HG03060 (cell line): ENCODE data around the gene HINT2.

Source experiments
- ATAC-seq: cut with Tn5 transposase; IDR thresholded peaks from one replicate; pipeline ENCODE4 v1.9.1; 2021; ENCODE audit warnings: low read depth, moderate number of reproducible peaks; ENCODE audit not compliant: unreplicated experiment

The HINT2 gene

DNA sequence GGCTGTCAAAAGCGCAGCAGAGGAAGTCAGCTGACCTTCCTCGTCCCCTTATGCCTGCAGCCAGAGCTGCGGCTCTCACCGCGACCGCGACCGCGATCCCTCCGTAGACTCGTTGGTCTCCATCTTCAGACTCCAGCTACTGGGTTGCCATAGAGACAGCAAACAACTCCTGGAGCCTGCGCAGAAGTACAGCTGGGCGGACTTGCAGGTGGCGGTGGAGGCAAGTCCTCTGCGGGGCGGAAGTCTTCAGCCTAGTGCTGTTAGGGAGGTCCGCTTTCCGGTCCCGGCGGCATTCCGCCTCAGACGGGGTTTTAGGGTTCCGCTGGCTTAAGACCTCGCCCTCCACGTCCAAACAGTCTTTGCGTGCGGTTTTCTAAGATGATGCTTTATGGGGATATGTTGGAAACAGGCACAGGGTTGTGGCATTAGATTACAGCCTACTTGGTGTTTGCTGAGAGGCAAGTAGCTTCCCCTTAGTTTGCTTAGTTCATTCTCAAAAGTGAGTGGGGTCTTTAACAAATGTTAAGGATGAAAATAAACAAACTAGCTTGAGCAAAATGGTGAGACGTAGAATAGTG, 2.7 kb downstream of the HINT2 start, which contains the start of gene SPAG8:
Gene SPAG8 (minus strand): TSS at position 238 of the 578 bp plus-strand sequence. CDS start 115 bp downstream, at position 123.
- peak; percentile 33 for ATAC-seq

DNA sequence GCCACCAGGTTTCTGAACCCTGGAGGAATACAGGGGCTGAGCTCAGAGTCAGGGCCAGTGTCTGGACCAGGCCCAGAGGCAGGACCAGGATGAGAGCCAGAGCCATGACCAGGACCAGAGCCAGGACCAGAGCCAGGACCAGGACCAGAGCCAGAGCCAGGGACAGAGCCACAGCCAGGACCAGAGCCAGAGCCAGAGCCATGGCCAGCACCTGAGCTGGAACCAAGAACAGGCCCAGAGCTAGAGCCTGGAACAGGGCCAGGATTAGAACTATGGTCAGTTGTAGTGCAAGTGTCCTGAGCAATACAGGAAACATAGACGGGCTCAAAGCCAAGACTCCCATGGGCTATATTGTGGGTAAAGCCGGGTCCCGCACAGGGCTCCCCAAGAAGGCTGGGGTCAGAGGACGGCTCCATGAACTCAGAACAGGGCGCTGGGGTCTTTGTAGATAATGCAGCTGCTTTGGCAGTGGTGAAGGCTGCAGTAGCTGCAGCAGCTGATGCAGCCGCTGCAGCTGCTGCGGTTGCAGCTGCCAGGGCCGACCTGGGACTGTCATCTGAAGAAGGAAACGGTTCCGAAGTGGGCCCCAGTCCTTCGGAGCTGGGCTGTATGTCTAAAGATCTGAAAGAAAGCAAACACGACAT, 3.3 kb downstream of the HINT2 start:
- ATAC-seq: no peak

DNA sequence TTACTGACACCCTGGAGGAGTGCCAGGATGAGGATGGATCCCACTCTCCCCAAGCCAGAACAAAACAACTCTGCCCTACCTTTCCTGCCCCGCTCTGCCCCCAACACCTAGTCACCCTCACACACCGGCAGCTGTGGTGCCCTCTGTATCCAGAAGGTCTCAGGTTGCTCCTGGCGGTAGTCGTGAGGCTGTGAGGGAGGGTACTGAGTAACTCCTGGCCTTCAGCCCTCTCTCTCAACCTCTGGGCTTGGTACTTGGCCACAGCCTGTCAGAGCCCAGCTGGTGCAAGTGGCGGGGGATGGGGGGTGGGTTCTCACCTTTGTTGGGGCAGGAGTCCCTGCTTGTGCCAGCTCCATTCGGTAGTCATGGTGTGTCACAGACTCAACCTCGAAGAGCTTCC, 4.7 kb downstream of the HINT2 start:
- no peak for ATAC-seq

DNA sequence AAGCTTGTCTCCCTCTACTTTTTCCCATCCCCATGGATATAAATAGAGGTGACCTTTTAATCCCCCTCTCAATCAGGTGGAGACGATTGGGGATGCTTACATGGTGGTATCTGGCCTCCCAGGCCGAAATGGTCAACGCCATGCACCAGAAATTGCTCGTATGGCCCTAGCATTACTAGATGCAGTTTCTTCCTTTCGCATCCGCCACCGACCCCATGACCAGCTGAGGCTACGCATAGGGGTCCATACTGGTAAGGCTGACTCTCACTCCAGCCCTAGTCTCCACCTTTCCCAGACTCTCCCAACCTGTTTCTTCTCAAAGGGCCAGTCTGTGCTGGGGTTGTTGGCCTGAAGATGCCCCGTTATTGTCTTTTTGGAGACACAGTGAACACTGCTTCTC, 6.4 kb downstream of the HINT2 start:
- no peak for ATAC-seq

DNA sequence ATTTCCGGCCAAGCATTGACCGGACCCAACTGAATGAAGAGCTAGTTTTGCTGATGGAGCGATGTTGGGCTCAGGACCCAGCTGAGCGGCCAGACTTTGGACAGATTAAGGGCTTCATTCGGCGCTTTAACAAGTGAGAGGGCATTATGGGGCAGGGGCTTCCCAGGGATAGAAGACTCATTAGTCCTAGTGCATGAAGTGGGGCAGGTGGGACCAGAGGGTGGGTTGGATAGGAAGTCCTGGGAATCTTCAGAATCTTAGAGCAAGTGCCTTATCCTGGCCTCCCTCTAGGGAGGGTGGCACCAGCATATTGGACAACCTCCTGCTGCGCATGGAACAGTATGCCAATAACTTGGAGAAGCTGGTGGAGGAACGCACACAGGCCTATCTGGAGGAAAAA, 8.7 kb downstream of the HINT2 start:
- ATAC-seq: no peak

DNA sequence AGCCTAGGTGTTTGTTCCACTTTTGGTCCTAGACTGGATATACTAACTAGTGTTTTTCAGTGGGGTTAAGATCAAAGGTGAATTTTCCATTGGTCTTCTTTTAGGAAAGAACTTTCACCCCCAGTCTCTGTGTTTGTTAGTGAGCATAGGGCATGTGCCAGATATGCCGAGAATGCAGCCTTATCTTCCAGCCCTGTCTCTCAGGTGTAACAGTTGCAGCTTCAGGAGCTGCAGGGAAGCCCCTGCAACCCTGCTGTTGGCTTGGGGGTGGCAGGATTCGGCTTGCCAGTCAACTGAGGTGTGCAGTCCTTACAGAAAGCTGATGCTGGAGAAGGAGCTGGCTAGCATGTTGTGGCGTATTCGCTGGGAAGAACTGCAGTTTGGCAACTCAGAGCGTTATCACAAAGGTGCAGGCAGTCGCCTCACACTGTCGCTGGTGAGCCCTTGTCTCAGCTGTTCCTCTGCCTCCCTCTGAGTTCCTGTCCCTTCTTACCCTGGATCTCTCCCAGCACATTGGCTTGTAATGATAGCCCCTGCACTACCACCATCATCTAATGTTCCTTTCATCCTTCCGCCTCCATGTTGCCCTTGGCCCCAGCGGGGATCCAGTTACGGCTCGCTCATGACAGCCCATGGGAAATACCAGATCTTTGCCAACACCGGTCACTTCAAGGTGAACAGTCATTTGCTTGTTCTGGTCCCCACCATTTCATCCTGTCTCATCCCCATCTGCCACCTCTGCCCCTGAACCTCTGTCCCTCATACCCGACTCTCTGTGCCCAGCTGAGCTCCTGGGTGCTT, 13.3 kb downstream of the HINT2 start:
- ATAC-seq: no peak

DNA sequence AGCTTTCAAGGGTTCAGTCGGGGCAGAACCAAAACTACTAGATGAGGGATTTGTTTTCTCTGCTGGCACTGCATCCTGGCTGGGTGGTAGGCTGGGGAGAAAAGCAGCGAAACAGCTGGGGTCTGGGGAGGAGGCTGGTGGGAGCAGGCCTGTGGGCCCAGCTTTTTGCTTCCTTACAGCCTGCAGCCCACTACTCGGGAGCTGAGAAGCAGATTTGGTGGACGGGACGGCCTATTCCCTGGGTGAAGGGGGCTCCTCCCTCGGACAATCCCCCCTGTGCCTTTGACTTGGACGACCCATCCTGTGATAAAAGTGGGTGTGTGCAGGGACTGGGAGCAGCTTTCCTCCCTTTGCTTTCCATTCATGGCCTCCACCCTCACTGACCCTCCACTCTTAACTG, 14.3 kb downstream of the HINT2 start:
- no peak for ATAC-seq

DNA sequence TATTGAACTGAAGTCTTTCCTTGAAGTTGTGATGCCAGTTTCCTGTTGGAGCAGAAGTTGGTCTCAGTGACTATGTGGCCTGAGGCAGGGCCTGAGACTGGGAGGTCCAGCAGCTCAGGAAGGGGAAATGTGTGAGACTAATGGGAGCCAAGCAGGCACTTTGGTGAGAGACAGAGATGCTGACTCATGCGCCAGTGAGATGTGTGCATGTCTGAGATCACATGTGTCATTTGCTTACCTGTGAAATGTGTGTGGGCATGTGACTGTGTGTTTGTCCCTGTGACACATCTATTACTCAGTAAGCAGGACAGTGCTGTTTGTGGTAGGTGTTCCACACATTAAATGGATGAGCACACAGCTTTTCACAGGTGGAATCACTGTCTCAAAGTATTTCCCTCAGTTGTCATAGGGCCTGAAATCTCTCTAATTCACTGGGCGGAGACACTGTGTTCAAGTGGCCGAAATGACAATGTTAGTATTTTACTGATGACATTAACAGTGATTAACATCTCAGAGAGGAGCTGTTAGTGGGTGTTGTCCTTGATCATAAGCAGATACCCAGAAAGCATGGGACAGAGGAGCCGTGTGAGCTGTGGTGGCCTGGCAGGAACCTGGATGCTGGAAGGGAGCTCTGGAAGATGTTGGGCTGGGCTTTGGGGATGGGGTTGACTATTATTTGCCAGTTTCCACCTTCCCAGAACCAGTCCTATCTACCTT, 16.0 kb downstream of the HINT2 start:
- peak; percentile 63 for ATAC-seq

DNA sequence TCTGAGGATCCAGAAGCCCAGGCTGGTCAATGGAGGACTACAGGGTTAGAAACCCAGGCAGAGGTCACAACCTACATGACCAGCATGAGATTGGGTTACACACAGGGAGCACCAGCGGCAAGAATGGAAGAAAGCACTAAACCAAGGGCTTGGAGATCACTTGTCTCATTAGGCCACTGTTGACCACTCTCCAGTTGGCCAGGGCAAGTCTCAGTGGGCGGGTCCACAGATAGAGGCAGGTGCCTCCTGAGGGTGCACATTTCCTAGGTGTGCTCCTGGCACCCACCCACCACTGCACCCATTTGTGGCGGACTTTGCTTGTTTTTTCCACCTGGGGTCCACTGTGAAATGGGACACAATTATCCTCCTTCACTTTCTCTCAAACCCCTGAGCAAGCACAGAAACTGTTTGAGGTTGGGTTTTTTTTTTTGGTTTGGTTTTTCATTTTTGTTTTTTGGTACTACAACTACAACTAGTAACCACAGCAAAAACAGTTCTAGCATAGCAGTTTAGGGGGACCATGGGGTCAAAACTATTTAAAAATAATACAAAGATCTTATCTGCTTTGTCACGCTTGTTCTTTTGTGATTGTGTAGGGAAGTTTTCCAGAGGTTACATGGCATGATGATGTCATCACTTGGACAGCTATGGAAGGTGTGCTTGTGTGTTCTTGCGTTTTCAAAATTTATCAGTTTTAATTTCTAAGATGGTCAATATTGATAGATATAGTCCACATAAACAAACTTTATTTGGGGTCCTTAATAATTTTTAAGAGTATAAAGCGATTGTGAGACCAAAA, 17.3 kb downstream of the HINT2 start:
- ATAC-seq: no peak

DNA sequence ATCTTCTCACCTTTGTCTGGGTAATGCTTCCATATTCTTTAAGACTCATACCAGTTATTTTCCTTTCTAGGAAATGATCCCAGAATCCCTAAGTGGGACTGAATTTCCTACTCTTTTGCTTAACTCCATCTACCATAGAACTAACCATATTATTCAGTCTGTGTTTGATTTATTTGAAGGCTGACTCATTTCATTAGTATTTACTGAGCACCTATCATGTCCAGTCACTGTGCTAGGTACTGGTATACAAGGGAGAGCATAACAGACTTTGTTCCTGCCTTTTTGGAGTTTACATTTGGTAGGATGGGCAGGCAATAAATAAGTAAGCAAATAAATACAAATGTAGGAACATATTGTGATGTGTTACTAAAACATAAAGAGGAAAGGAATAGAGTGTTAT, 19.1 kb downstream of the HINT2 start:
- no peak for ATAC-seq

DNA sequence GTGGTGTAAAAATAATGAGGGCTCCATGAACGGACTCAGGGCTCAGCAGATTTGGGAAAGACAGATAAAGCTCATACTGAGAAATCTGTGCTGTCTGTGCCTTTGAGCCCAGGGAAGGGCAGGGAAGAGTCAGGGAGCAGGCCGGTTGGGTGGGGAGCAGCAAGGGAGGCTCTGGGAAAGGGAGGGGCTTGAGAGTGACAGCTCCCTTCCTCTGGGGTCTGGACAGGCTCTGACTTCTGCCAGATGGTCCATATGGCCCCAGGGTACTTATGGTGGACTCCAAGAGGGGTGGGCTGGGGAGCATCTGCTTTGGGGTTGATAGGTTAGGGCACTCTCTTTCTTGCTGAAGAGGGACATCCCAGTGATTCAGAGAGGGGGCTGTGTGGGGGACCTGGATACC, 21.4 kb downstream of the HINT2 start:
- ATAC-seq: no peak

DNA sequence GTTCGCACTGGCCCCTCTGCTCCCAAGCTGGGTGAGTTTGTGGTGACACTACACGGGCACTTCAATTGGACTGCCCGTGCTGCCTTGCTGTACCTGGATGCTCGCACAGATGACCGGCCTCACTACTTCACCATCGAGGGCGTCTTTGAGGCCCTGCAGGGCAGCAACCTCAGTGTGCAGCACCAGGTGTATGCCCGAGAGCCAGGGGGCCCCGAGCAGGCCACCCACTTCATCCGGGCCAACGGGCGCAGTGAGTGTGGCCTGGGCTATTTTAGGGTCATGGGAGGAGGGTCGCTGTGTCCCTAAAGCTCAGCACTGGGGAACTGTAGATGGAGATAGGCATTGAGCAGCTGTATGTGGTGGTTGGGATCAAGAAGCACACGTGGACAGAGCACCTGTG, 22.0 kb downstream of the HINT2 start:
- no peak for ATAC-seq

DNA sequence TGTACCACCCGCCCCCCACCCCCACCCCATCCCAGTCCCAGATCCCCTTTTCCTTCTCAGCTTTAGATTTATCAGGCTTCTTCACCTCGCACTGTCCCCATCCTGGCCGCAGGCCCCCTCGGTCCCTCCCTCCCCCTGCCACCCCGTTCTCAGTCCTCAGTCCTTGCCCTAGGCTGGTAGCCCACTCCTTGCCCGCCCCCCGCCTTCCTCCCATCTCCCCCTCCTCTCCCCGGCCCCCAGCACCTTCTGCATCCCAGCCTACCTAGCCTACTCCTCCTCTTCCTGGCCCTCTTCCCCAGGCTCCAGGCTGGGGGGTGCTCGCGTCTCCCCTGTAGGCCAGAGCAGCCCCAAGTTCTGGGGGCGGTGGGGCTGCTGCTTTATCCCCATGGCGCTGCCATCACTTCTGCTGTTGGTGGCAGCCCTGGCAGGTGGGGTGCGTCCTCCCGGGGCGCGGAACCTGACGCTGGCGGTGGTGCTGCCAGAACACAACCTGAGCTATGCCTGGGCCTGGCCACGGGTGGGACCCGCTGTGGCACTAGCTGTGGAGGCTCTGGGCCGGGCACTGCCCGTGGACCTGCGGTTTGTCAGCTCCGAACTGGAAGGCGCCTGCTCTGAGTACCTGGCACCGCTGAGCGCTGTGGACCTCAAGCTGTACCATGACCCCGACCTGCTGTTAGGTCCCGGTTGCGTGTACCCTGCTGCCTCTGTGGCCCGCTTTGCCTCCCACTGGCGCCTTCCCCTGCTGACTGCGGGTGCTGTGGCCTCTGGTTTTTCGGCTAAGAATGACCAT, 22.6 kb downstream of the HINT2 start:
- ATAC-seq: no peak

DNA sequence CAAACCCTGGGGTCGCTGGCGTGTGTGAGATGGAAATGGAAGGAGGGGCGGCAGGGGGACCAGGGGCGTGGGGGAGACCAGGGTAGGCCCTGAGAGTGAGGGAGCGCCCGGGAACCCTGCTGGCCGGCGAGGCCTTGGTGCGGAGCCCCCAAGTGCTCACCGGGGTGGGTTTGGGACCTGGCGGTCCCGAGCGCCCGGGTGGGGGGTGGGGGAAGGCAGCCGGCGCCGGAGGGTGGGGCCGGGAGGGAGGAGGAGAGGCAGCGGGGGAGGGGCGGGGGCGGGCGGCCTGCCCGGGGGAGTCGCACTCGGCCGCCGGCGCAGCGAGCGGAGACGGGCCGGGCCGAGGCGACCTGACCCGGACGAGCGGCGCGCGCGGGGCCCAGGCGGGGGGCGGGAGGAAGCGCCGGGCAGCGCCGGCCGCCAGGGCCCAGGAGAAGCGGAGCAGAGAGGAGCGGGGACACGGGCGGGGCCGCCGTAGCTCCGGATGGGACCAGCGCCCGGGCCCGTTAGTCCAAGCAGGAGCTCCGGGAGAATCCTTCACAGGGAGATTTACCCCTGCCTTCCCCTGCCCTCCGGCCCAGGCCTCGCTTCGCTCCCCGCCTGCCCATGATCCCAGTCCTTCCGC, 23.4 kb downstream of the HINT2 start, which contains the start of gene NPR2:
Gene NPR2 (plus strand): TSS at position 295 of the 625 bp plus-strand sequence. CDS start 818 bp downstream, outside the sequence.
- no peak for ATAC-seq

DNA sequence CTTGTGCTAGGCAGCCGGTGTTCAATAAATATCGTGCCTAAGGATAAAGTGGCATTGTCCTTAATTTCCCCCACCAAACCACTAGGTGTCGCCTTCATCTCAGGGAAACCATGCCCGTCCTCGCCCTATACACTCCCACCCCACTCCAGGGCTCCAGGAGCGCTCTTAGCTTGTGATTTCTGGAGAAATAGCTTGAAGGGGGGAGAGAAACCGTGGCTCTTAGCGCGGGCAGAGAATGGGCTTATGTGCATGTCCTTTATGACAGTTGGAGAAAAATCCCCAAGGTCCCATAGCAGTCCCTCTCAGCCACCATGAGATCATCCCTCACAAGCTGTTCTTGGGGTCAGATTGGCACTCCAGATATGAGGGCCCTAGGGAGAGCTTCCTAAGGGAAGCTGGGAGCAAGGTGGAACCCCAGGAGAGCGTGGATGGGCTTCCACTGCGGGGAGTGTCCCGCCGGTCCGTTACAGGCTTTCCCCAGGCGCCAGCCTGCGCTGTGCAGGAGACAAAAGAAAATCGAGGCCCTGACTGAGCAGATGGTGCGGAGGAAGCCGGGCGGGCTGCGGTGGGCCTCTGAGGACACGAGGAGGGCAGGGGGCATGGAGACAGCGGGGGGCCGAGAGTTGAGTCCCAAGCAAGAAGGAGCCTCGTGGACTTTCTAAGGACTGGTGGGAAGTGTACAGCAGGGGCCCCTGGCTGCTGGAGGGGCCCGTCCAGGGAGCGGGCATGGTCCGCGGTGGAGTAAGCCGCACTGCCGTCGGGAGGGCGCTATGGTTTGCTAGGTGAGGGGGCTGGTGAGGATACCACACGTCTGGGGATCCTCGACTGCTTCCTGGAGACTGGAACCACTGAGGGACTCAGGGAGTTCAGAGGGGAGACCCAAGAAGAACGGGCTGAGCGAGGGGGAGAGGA, 24.2 kb downstream of the HINT2 start:
- no peak for ATAC-seq

DNA sequence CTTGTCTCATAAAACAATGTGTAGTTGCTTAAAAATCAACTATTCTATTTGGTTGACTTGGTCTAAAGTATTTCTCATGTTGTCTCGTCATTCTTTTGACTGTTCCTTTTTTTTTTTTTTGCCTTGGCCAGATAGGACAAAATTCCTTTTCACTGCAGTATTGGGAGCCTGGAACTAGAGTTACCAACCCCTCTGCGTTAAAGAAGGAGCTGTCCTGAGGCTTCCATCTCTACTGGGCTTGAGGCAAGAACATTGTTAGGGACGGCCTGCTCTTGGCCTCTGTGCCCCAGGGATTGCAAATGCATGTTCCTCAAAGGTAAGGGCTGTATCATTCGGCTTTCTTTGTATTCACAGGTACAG, 24.8 kb downstream of the HINT2 start:
- ATAC-seq: no peak

DNA sequence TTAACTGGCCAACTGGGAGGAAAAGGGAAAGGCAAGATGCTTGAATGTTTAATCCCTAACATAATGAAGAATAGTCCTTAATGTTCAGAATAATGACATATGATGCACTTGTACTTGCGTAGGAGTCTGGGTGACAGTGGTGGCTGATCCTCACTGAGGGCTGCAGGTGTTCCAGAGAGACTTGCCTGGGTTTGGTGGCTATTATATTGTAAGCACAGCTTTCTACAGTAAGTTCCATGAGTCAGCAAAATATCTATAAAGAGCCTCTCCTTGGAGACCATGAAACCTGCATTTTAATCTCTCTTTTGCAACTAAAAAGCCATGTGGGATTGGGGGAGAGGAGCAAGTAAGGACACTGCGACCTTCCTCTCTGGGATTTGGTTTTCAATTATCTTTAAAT, 25.3 kb downstream of the HINT2 start:
- ATAC-seq: no peak

DNA sequence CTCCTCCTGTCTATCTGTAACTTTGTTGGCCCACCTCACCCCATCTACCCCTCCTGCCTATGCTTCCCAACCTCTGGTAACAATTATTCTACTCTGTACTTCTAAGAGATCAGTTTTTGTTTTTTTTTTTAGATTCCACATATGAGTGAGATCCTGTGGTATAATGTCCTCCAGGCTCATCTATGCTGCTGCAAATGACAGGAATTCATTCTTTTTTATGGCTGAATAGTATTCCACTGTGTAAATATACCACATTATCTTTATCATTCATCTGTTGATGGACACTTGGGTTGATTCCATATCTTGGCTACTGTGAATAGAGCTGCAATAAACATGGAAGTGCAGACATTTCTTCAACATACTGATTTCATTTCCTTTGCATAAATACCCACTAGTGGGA, 31.4 kb downstream of the HINT2 start:
- ATAC-seq: no peak
